Muscle layer of duodenum (tissue), 2 donors: ENCODE data around the gene LCLAT1.

Experiments
- H3K27ac ChIP-seq: one replicate; pipeline ENCODE4 v1.7.0; 2013; ENCODE audit warnings: mild to moderate bottlenecking, low read length
- H3K27me3 ChIP-seq: one replicate; pipeline ENCODE4 v1.7.0; 2013; ENCODE audit warnings: low read depth, mild to moderate bottlenecking, control low read depth, low read length
- H3K36me3 ChIP-seq, 2 donors: one replicate each; pipeline ENCODE4 v1.7.0; 2013; ENCODE audit warnings: low read length in 2 of 2, control low read depth in 1 of 2, mild to moderate bottlenecking in 1 of 2; ENCODE audit not compliant: insufficient read depth in 2 of 2, control insufficient read depth in 1 of 2
- H3K4me1 ChIP-seq, 2 donors: one replicate each; pipeline ENCODE4 v1.7.0; 2013; ENCODE audit warnings: low read length in 2 of 2, mild to moderate bottlenecking in 2 of 2, control low read depth in 1 of 2, moderate library complexity in 1 of 2; ENCODE audit not compliant: insufficient read depth in 2 of 2, control insufficient read depth in 1 of 2
- H3K4me3 ChIP-seq, 2 donors: one replicate each; pipeline ENCODE4 v1.7.0; 2013; ENCODE audit warnings: low read length in 2 of 2, low read depth in 1 of 2, mild to moderate bottlenecking in 1 of 2
- H3K9me3 ChIP-seq, 2 donors: one replicate each; pipeline ENCODE4 v1.7.0; 2013; ENCODE audit warnings: low read length in 2 of 2, control low read depth in 1 of 2, mild to moderate bottlenecking in 1 of 2; ENCODE audit not compliant: control insufficient read depth in 1 of 2
- donor health status: healthy.

LCLAT1 gene

DNA sequence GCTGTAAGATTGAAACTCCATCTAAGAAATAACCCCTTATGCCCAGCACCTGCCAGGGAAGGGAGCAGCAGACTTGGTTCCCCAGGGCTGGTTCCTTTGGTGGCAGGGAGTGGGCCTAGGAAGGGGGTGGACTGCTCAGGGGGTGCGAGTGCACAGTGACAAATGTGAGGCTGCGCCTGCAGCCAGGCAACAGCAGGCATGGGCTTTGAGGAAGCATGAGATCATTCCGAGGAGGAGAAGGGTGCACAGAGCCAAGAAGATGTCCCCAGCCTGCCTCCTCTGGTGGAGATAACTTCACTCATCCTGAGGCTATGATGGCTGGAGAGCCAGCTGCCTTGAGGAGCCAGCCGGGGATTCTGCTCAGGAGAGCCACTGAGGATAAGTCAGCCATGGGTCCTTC, 202.2 kb downstream of the LCLAT1 start:
- Histone ChIP-seq H3K9me3 (no peaks in the 10 kb centered on the region), H3K36me3 (no peaks in the 10 kb centered on the region), H3K27me3 (no peaks in the 10 kb centered on the region), H3K4me1 (peaks cover 0 to 8% of the 10 kb centered on the region in 2 donors), H3K4me3 (no peak overlapping the region), H3K27ac (no peak overlapping the region)

DNA sequence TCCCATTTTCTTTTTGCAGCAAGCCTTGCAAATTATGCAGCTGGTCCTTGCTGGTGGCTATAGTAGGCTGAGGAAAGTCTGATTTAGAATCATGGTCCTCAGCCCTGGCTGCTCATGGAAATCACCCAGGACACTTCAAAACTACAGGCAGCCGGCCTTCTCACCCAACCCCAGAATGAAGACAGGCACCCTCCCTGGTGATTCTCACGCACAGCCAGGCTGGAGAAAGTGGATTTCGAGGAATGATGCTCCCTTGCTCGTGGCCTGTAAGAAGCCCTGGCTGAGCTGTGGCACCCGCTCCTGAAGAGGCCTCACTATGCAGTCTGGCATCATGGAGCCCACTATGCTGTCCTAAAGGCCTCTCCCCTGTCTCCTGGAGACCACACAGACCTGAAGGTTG, 202.8 kb downstream of the LCLAT1 start:
- Histone ChIP-seq H3K4me1 (peaks cover 0 to 8% of the 10 kb centered on the region in 2 donors), H3K36me3 (no peaks in the 10 kb centered on the region), H3K27ac (no peak overlapping the region), H3K4me3 (no peak overlapping the region), H3K27me3 (no peaks in the 10 kb centered on the region), H3K9me3 (no peaks in the 10 kb centered on the region)

DNA sequence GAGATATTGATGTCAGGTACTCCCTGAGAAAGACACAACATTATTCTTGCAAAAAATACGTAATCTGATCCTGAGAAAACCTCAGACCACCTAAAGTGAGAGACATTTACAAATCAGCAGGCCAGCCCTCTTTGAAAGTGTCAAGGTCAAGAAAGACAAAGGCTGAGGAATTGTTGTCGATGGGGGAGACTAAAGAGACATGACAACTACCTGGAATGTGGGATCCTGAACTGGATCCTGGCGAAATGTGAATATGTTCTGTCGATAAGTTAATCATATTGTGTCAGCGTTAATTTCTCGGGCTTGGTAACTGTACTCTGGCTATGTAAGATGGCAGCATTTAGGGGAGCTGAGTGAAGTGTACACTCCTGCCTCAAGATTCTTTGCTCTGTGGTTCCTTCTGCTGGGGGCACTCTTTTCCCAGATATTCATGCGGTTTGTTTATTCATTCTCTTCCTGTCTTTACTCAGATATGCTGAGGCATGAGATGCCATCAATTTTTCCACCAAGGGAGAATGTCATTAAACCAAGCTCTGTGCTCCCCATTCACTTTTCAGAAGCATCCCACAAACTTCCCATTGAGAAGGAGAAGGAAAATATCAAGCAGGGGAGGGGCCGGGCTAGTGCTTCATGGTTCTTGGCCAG, 205.3 kb downstream of the LCLAT1 start:
- no peaks in the 10 kb centered on the region for H3K9me3 ChIP-seq
- H3K4me3 ChIP-seq = no peak overlapping the region
- H3K27me3 ChIP-seq = no peaks in the 10 kb centered on the region
- H3K4me1 ChIP-seq = peaks cover 0 to 8% of the 10 kb centered on the region in 2 donors
- H3K36me3 ChIP-seq = no peaks in the 10 kb centered on the region
- no peak overlapping the region for H3K27ac ChIP-seq

DNA sequence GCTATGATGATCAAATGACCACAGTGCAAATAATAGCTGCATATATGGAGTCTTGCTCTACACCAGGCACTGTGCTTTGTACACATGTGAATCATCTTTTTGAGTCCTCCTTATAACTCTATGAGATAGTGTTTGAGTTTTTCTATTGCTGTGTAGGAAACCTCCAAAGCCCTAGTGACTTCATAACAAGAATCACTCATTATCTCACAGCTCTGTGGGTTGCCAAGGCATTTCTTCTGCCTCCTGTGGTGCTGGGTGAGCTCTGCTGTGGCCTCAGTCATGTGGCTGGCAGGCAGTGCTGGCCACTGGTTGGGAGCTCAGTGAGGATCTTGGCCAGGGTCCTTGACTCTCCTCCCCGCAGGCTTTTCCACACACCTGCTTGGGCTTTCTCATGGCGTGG, 206.8 kb downstream of the LCLAT1 start:
- Histone ChIP-seq H3K36me3 (no peaks in the 10 kb centered on the region), H3K27me3 (no peaks in the 10 kb centered on the region), H3K4me3 (no peak overlapping the region), H3K4me1 (peaks cover 0 to 6% of the 10 kb centered on the region in 2 donors), H3K27ac (no peak overlapping the region), H3K9me3 (no peaks in the 10 kb centered on the region)

DNA sequence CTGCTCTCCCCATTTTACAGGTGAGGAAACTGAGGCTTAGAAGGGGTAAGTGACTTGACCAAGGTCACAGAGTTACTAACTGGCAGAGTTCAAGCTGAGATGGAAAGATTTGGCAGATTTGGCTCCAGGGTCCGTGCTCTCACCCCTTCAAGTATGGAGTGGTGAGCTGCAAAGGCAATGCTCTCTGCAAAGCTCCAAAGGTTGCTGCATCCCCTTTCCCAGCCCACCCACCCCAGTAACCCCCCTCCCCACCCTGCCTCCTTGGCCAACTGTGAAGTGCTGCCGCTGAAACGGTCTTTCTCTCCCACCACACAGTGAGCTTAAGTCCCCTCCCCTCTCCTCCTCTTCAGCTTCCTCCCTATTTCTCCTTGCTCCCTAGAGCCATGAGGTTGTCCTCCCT, 207.4 kb downstream of the LCLAT1 start:
- Histone ChIP-seq H3K4me1 (peaks cover 0 to under 1% of the 10 kb centered on the region in 2 donors), H3K27ac (no peak overlapping the region), H3K4me3 (no peak overlapping the region), H3K9me3 (no peaks in the 10 kb centered on the region), H3K36me3 (no peaks in the 10 kb centered on the region), H3K27me3 (no peaks in the 10 kb centered on the region)

DNA sequence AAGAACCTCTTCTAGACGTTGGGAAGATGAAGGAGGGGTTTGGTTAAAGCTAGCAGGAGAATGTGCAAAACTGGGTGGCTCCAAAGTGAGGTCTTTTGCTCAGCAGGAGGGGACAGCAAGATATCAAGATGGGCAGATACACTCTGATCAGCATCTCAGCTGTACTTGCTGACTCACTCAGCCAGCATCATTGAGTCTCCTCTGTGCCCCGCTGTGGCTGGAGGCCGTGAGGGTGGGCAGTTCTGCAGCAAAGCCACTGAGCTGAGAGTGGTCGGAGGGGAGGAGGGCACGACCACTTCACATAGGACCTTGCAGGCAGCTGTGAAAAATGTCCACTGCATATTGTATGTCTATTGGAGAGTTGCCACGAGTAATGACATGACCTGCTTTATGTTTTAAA, 208.2 kb downstream of the LCLAT1 start:
- Histone ChIP-seq H3K4me3 (no peak overlapping the region), H3K27ac (no peak overlapping the region), H3K9me3 (no peaks in the 10 kb centered on the region), H3K4me1 (no peaks in the 10 kb centered on the region), H3K36me3 (no peaks in the 10 kb centered on the region), H3K27me3 (no peaks in the 10 kb centered on the region)

DNA sequence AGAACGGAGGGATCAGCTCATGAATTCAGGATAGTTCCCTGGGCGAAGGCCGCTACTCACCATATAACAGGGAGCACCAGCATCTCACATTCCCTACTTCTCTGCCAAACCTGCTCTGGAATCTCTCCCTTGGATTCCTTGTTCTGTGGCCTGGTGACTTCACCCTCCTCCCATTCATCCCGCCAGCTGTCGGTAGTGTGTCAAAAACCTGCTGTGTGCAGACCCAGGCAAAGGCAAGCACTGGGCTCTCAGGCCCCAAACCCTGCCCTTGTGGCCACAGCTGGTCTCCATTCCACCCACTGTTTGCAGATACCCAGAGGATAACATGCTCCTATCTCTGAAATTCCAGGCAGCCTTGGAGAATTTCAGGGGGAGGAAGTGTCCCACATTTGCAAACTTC, 208.6 kb downstream of the LCLAT1 start:
- Histone ChIP-seq H3K36me3 (no peaks in the 10 kb centered on the region), H3K4me1 (no peaks in the 10 kb centered on the region), H3K4me3 (no peak overlapping the region), H3K27me3 (no peaks in the 10 kb centered on the region), H3K27ac (no peak overlapping the region), H3K9me3 (no peaks in the 10 kb centered on the region)

DNA sequence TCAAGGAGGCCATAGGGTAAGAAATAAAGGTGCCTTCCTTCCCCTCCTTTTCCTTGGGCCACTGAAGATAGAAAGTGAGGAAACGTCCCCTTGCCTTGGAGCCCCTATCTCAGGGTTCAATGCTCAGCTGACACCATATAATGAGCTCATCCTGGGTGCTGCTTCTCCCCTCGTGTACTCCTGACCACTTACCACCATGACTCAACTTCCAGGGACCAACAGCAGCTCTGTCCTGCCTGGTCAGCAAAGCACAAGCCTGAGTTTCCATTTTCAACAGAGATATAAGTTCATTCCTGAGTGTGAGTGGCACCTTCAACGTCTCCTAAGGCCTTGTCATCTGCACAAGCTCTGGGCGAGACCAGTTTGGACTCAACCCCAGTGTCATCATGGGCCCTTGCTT, 209.0 kb downstream of the LCLAT1 start:
- H3K27me3 ChIP-seq = no peaks in the 10 kb centered on the region
- no peaks in the 10 kb centered on the region for H3K36me3 ChIP-seq
- no peak overlapping the region for H3K27ac ChIP-seq
- no peaks in the 10 kb centered on the region for H3K9me3 ChIP-seq
- H3K4me3 ChIP-seq = no peak overlapping the region
- H3K4me1 ChIP-seq = no peaks in the 10 kb centered on the region

DNA sequence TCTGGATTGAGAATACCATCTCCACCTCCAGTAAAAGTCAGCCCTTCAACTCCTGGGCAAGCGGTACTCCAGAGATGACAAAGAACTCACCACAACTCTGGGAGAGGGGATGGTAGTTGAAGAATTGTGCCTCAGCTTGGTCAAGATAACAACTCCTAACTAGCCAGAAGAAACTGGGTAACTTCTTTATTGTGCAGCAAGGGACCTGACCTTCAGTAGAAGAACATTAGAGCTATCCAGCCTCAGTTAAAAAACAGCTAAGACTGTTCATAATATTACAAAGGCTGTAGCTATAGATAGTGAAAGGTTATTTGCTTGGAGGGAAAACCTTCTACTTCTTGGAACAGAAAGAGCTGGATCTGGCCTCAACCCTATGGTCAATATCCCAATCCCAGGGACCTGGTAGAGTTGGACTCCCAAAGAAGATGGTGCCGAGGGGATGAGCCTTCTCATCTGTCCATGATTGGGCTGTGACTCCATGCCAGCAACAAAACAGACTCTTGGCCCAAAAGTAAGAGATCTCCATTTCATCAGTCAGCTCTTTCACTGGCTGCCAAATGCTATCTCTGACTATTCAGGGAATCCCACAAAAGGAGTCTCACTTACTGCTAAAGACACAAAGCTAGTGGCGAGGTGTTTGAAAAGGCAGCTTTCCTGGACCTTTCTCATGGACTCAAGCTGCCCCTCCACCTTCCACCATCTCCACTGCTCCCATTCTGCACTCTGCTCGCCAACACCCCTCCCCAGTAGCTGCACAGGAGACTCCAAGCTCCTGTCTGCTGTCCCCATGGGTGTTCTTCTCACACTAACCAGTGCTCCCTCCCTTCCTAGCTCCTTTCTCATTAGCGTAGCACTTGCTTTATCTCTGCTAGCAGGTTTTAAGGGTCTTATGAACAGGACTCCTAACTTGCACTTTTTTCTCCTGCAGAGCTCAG, 214.4 kb downstream of the LCLAT1 start:
- Histone ChIP-seq H3K36me3 (no peaks in the 10 kb centered on the region), H3K9me3 (no peaks in the 10 kb centered on the region), H3K4me3 (no peak overlapping the region), H3K27me3 (no peaks in the 10 kb centered on the region), H3K27ac (no peak overlapping the region), H3K4me1 (peaks cover 6 to 16% of the 10 kb centered on the region in 2 donors)

DNA sequence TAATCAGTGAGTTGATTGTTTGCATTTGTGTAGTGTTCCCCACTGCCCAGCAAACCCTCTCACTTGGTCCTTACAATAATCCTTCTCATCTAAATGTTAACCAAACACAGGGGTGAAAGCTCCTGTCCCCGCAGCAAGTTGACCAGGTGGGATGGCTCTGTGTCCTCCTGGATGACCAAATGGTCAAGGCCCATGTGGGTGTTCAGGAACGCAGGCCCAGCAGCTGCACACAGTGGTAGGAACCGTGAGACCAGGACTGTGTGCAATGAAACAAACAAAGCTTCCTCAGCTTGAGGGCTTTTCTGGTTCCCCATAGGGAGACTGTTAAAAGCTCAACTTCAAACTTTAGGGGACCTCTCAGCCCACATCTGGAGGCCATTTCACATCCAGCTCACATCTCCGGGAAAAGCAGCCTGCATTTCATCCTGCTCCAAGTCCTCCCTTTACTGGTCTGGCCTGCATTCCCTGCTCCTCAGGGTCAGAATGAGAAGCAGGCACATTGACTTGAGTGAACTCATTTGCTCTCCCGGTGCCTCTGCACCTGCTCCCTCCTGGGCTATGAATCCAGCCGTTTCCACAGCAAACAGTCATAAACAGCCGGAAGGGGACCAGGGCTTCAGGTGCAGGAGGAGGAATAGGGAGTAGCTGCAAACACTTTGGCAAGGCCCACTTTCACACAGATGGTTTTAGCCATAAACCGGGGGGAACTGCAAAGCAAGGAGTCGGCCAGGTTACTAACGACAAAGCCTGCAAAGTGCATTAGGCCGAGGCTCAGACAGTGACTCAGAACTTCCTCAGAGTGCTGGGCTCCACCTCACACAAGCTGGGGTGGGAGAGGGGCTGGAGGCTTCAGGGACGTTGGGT, 215.5 kb downstream of the LCLAT1 start:
- Histone ChIP-seq H3K9me3 (no peaks in the 10 kb centered on the region), H3K27me3 (no peaks in the 10 kb centered on the region), H3K4me3 (no peak overlapping the region), H3K4me1 (peaks cover 6 to 16% of the 10 kb centered on the region in 2 donors), H3K27ac (no peak overlapping the region), H3K36me3 (no peaks in the 10 kb centered on the region)

DNA sequence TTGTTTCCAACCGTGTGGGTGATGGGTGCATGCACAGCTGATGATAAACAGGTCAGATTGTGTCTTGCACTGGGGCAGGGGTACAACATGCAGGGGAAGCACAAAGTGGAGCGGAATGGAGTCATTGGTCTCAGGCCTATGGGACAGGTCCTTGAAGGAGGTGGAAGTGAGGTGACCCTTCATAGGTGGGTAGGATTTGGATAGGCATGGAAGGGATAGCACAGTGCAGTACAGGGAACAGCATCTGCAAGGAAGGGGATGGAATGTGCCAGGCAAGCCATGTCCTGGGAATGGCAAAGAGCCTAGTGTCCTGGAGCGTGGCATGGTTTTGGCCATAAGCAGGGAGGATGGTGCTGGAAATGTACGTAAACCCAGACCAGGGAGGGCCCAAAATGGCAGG, 216.3 kb downstream of the LCLAT1 start:
- Histone ChIP-seq H3K36me3 (no peaks in the 10 kb centered on the region), H3K27me3 (no peaks in the 10 kb centered on the region), H3K4me3 (no peak overlapping the region), H3K27ac (no peak overlapping the region), H3K9me3 (no peaks in the 10 kb centered on the region), H3K4me1 (peaks cover 6 to 16% of the 10 kb centered on the region in 2 donors)
